ENCODE measurements around the gene PLA2G15.
A peak's percentile ranks its signal among the peaks of the same experiment; 100 is the strongest.

Gene PLA2G15

DNA sequence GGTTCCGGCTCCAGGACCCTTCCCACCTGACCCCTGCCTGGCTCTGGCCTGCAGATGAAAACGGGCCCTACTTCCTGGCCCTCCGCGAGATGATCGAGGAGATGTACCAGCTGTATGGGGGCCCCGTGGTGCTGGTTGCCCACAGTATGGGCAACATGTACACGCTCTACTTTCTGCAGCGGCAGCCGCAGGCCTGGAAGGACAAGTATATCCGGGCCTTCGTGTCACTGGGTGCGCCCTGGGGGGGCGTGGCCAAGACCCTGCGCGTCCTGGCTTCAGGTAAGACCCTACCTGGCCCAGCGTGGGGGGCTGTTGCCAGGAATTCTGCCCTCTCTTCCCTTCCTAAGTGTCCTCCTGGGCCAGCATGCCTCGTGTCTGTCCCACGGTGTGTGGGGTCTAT, 10.5 kb downstream of the PLA2G15 start:
- no peak for DNase-seq

DNA sequence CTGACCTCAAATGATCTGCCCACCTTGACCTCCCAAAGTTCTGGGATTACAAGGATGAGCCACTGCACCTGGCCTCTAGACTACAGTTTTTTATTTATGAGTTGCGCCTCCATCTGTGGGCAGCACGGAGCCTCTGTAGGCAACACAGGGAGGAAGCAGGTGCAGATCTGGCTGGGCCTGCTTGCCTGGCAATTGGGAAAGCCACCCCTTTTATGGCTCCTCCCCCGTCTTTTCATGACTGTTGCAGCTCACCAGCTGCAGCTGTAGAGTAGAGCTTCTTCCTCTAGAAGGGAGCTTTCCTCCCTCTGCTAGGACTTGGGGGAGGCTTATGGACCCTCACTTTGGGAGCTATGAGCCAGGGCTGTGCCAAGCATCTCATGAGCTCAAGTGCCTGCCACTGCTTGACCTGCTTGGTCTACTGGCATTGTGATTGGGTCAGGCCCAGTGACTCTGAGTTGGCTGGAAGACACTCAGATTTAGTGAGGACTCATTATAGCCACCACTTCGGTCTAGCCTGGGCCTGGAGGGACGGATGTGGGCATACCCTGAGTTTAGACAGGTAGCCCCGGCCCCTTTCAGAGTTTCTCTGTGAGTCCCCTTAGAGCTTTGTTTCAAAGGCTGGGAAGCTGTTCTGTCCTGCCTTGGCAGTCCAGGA, 12.2 kb downstream of the PLA2G15 start:
- DNase-seq: no peak

DNA sequence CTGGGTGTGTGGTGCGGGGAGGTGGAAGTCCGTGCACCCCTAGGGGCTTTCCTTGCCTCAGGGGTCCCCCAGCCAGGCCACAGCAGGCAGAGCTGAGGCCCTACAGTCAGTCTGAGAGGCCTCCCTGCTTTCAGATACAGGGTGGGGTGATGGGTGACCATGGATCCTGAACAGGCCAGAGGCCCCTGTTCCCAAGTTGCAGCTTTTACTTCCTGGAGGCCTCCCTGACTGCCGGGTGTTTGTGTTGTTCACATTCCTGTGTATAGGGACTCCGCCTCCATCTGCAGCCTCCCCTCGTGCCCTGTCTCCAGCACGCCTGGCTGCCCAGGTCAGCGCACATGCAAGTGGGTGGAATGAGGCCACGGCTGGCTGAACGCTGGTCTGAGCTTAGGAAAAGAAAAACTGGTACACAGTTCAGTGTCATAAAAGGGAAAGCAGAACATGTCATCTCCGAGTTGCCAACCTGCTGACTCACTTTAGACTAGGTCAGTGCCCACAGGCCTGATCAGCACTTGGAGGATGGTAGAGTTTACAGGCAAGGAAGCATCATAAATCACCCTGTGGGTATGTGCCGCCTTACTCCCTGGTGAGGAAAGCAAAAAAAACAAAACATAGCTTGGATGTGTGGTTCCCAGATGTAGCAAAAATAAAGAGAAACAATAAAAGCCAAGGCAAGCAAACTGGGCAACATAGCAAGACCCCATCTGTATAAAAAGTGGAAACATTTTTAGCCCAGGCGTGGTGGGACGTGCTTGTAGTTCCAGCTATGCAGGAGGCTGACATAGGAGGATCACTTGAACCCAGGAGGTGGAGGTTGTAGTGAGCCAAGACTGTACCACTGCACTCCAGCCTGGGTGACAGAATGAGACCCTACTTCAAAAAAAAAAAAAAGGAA, 13.0 kb downstream of the PLA2G15 start:
- DNase-seq: no peak

DNA sequence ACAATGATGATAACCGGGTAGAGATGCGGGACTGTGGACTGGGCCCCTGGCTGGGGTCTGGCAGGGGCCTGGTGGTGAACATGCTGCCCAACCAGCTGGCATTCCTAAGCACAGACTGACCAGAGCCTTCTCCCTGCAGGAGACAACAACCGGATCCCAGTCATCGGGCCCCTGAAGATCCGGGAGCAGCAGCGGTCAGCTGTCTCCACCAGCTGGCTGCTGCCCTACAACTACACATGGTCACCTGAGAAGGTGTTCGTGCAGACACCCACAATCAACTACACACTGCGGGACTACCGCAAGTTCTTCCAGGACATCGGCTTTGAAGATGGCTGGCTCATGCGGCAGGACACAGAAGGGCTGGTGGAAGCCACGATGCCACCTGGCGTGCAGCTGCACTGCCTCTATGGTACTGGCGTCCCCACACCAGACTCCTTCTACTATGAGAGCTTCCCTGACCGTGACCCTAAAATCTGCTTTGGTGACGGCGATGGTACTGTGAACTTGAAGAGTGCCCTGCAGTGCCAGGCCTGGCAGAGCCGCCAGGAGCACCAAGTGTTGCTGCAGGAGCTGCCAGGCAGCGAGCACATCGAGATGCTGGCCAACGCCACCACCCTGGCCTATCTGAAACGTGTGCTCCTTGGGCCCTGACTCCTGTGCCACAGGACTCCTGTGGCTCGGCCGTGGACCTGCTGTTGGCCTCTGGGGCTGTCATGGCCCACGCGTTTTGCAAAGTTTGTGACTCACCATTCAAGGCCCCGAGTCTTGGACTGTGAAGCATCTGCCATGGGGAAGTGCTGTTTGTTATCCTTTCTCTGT, 14.0 kb downstream of the PLA2G15 start:
- DNase-seq: no peak

DNA sequence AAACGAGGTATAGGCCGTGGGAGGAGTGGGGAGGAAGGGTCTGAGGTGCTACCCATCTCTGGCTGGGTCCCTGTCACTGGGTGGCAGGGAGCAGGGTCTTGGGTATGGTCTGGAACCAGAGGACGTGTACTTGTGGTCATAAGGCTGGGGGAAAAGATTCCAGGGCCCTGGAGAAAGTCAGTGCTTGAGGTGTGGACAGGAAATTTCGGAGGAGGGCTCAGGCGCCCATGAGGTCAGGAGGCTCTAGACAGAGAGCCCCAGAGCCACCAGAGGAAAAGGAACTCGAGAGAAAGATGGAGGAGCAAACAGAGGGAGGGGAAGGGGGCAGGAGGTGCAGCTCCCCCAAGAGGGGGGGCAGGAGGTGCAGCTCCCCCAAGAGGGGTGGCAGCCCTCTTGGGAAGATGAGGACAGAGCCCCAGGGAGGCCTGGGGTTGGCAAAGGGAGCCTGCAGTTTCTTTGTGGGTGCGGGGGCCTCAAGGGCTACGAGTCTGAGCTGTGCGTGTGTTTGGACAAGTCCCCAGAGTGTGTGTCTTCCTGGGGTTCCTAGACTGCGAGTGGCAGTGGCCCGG, 18.5 kb downstream of the PLA2G15 start:
- DNase-seq: no peak

DNA sequence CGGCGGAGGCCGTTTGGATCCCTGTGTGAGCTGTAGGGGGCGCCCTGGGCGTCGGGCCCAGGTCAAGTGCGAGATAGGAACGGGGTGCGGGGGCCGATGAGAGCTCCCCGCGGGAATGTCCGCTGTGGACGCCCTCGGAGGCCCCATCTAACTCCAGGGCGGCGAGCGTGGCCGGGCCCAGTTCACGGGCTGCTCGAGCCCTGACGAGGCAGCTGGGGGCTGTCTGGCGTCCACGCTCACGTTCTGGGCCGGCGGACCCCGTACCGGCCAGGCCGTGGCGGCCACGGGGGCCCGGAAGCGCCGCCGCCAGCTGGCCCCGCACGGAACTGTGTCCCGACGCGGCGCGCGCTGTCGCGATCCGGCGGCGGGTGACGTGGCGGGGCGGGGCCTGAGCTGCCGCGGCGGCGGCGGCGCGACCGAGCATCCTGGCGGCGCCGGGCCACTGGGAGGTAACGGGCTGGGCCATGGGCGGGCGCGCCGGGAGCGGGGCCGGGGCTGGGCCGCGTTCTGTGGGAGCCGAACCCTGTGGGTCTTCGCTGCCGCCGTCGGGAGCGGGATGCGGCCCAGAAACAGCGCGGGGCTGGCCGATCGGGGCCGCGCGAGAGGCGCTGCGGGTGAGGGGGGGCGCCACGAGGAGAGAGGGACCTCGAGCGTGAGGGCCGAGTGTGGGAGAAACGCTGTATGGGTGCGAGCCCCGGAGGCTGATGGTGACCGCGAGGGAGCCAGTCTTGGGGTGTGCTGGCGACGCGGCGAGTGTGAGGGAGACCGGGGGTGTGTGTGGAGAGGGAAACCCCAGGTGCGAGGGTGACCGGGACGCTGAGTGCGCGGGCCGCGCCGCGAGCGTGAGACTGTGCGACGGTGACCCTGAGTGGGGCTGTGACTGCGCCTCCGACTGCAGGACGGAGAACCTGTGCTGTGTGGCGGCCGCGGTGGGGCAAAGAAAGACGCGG, 19.2 kb downstream of the PLA2G15 start, which contains the start of gene SLC7A6:
SLC7A6 (plus strand) TSS at position 399 of the 950 bp plus-strand sequence. CDS start 10,201 bp downstream, outside the sequence.
- DNase-seq: peak; percentile 74

DNA sequence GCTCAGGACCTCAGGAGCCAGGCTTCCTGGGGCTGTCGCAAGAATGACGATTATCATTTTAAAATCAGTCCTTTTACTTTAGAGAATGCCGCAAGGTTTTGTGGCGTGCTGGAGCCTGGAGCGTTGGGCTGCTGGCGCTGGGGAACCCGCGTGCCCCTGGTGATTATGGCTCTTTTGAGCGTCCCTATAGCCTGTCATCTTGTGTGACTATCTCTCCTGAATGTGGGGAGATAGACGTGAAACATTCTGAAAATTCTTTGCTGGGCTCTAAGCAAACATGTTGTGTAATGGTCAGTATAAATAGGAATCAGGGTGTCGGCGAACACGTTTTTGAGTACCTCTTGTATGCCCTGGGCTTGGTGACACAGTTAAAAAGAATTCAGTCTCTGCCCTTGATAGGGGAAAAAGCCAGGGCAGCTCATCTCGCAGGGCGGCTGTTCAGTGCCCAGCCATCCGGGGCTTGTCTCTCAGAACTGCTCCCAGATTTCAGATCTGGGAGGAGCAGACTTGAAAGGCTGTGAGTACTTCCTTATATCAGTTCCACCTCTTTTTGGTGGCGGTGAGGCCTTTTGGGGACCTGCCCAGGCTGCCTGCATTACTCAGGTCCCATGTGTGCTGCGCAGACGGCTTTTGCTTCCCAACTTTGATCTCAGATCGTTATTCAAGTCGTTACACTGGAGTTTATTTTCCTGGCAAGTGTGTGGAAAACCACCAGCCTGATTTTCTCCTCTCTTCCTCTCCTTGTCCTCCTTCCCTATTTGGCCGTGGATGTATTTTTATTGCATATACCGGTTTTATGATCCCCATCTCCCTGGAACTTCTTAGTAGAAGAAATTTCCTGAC, 20.1 kb downstream of the PLA2G15 start:
- peak; percentile 17 for DNase-seq

DNA sequence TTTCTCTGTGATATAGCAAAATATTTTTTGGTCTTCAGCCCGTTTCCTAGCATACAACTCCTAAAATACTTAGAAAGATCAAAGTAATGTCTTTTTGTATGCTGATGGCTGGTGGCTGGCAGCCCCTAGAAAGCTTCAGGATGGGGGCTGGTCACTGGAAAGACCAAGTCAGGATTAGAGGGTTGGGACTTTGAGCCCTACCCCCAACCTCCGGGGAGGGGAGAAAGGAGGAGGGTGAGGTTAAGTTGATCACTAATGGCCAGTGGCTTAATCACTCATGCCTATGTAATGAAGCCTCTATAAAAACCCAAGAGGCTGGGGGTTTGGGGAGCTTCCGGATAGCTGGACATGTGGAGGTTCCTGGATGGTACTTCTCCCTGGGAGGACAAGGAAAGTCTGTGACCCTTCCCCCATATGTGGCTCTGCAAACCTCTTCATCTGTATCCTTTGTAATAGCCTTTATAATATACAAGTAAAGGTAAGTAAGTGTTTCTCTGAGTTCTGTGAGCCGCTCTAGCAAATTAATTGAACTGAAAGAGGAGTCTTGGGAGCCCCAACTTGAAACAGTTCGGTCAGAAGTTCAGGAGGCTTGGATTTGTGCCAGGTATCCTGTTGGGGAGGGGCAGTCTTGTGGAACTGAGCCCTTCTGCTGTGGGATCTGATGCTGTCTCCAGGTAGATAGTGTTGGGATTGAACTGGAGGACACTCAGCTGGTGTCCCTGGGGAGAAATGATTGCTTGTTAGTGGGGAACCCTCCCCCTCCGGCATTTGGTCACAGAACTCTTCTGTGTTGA, 22.6 kb downstream of the PLA2G15 start:
- DNase-seq: no peak

DNA sequence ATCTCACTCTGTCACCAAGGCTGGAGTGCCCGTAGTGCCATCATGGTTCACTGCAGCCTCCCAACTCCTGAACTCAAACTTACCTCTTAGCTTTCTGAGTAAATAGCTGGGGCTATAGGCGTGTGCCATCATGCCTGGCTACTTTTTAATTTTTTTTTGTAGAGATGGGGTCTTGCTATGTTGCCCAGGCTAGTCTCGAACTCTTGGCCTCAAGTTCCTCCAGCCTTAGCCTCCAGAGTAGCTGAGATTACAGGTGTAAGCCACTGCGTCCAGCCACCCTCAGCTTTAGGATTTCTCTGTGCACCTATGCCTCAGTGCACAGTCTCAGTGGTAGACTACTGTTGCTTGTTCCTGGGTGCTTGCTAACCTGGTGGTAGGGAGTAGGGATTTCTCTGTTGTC, 24.6 kb downstream of the PLA2G15 start:
- DNase-seq: no peak

DNA sequence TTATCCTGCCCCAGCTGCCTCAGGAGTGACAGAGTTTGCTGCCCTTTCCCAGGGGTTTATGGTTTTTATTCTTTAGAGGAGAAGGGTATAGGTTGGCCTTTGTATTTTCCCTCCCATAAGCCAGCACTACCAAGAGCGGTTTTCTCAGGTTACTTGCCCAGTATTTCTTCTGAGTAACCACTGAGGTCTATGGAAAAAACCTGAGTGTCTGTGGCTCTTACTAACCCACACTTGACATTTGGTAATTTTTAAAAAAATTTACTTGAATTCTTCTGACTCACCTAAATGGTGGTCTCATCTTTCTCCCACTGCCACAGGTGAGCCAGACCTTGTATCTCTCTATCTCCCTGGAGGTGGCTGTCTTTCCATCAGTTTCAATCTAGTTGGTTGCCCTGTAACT, 25.2 kb downstream of the PLA2G15 start:
- no peak for DNase-seq

DNA sequence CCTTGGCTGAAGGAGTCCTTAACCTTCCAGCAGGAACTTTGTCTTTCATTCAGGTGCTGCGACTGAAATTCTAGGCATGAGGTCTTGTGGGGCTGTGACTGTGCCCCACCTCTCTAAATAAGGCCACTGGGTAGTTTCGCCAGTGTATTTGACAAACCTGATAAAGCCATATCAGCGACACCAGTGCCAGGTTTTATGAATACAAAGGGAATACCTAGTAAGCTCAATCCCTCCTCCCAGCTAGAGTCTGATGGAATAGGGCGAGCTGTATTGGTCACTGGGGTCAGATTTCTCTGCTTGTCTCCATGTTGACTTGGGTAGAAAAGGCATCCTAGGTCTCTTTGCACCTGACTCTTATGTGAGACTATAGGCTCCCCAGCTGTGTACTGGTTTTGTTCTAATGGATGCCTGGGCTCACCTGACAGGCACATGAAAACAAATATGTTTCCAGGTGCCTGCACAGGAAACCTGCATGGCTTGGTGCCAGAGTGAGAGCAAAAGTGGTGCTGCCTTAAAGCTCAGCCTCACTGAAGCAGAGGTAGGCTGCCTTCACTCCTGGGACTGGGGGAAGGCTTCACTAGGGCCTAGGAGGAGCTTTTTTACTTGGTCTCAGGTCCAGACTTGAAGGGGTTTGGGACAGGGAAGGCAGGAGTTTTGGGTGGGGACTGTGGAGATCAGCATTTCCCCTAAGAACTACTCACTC, 27.5 kb downstream of the PLA2G15 start:
- DNase-seq: peak; percentile 48

DNA sequence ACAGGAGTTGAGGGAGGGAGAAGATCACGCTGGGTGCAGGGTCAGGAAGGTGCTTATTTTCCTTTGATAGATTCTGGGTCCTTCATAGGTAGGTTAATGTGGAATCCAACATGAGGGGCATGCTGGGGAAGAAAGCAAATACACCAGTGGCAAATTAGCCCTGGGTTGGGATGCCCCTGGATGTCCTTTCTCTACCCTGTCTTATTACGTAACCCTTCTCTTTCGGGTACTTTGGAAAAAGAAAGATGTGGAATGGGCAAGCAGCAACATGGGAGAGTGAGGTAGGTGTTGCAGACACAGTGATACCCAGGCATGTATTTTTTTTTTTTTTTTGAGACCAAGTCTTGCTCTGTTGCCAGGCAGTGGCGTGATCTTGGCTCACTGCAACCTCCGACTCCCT, 28.3 kb downstream of the PLA2G15 start:
- no peak for DNase-seq

DNA sequence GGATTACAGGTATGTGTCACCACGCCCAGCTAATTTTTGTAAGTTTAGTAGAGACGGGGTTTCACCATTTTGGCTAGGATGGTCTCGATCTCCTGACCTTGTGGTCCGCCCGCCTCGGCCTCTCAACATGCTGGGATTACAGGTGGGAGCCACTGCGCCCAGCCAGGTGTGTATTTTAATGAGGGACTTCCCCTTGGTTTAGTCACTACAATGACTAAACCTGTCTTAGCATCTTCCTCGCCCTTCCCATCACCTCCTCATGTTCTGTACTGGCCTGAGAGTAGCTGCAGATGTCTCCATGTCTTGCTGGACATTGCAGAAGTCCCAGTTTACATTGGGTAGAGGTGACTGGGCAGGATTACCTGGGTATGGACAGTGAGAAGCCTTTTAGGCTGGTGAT, 28.7 kb downstream of the PLA2G15 start:
- DNase-seq: no peak

DNA sequence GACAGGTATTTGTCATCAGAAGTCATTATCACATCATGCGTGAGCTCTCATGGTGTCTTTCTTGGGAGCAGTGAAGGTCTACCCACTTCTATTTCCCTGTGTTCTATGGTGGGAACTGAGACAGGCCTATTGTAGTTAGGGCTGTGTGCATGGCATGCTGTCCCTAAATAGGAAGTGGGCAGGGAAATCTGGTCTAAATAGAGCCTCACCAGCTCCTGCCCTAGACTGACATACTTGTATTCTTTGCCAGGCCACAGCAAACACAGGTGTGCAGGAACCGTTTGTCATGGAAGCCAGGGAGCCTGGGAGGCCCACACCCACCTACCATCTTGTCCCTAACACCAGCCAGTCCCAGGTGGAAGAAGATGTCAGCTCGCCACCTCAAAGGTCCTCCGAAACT, 29.3 kb downstream of the PLA2G15 start:
- no peak for DNase-seq

DNA sequence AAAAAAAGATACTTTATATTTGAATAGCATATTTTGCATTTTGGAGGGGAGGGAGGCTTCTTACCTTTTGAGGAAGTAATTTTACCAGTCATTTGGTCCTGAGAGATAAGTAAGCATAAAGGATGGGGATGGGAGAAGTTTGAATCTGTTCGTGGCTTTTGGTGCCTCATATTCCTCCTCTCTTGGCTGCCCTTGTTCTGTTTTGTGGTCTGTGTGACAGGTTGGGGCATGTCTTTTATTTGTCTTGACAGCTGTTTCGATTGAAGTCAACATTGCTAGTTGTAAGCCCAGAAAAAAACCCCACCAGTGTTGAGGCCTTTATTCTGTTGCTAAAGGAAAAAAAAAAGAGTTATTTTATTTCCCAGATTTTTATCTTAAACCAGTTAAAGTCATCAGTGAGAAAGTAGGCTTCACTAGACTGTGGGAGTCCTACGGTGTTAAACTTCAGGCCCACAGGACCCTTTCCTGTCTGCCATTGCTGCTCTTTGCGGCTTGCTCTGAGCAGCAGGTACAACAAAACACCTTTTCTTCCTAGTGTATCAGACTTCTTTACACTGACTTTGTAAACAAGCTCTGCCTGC, 30.5 kb downstream of the PLA2G15 start:
- DNase-seq: no peak

DNA sequence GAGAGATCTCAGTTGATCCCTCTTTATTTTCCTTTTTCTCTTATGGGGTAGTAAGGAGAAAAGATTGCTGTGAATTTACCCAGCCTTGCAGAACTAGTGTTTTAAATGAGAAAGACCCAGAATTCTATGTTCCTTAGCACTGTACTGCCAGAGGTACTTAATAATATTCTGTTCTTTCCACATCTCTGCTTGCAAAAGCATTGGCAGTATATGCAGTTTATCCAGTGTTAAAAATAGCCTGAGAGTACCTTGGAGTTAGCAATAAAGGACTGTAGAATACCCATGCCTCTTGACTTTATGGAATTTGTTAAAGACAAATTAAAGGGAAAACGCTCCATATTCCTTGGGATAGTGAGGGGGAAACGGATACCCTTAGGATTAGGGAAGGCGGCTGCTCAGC, 31.1 kb downstream of the PLA2G15 start:
- DNase-seq: no peak

DNA sequence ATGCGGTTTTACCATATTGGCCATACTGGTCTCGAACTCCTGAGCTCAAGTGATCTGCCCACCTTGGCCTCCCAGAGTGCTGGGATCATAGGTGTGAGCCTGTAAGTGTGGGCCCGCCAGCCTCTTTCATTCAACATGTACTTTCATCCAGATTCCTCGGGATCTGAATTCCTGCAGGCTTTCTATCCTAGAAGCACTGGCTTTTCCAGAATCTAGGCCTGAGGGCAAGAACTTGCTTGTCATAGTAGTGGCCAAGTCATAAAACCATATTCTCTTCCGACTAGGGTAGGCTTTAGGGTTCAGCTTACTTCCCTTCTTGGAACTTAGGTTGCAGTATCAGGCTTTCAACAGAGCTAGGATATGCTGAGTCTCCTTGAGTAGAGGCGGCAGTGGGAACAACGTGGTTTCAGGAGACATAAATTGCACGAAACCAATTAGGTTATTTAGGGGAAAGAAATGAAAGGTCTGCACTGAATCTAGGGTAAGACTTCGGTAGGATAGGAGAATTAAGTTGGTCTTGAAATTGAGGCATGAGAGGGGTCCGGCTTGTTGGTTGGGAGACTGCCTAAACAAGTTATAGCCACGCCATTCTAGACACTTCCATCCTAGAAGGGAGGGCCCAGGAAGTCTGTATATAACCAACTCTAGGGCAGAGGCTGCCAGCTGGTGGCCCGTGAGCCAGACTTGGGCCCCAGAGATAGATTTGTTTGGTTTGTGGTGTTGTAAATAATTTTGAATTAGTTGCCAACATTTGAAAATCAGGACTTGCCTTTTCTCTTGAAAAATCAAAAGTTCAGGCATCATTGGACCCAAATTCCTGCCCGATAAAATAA, 34.8 kb downstream of the PLA2G15 start:
- DNase-seq: no peak
